GM21367 (cell line): ENCODE measurements around the gene PRR14.

ENCODE experiments used
- ATAC-seq: cut with Tn5 transposase; IDR thresholded peaks from one replicate; pipeline ENCODE4 v1.9.1; 2021; ENCODE audit not compliant: unreplicated experiment

Gene PRR14

DNA sequence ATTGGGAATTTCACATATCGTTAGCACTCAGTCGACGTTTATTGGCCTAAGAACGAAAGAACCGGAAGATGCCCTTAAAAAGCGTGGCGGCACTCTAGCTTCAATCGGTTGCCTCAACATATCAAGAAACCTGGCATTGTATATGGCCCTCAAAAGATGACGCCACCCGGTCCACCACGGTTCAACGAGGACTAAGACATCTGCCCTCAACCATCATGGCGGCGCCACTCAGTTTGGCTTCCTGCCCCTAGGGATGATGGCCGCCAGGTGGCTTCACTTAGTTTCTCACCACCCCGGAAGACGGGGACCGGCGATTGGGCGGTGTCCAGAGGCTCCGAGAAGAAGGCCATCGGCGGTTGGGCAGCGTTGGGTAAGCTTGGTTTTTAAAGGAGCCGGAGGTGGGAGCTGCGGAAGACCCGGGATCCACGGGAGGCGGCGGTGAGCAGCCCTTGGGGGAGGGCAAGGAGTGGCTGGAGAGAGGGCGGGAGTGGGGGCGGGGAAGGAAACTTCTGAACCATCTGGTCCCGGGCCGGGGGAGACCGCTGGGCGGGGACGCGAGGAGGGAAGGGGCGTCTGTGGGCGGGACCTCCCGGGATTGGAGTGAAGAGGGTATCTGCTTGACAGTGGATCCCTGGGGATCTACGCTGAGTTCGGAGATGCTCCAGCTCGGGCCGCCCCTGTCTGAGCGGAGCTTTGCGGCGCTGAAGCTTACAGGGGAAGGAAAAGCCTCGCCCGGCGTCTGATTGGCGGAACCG is at the start of gene PRR14:
Gene PRR14, plus strand, starts transcription at position 592 of the 755 bp plus-strand sequence. CDS start 686 bp downstream, outside the sequence.
- peak; percentile 64 for ATAC-seq

DNA sequence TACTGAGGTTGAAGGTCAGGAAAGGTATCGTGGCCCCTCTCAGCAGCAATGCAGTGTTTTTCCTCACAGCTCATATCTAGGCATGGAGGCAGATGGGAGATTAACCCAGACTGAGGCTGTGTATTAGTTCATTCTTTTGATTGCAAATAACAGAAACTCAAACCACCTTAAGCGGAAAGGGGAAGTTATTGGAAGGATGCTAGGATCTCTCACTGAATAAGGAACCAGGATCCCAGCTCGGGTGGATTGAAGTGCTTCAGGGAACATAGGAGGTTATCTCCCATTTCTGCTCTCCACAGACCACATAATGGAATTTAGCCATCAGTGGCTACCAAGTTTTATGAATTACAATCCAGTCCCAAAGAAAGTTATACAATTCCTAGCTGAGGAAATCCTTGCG is 48.8 kb upstream of the PRR14 start:
- no peak for ATAC-seq

DNA sequence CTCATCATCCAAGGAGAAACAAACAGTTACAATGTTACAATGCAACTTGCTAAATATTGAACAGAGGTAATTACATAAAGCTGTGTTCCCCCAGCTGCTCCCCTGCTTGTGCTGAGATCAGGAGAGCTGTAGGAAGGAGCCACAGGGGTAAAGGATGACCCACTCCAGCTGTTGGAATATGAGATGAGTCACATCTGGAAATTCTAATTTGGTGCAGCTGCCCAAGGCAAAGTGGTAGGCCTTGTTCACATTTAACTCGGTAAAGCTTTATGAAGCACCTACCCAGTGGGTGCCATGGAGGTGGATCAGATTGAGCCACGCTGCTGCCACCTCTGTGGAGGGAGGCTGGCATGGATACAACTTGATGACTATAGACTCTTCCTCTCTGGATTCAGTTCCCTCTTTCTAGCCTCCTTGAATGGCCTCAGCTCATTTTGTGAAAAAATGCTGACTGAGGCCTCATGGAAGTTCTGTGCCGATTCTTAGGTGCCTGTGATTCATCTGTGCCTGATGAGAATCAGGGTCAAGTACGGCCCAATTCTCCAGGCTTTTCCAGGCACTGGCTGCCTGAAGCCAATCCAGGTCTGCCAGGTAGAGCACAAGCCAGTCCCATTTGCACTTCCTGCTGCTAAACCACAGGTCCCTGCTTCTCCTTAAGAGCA is 48.0 kb upstream of the PRR14 start:
- ATAC-seq, result no peak

DNA sequence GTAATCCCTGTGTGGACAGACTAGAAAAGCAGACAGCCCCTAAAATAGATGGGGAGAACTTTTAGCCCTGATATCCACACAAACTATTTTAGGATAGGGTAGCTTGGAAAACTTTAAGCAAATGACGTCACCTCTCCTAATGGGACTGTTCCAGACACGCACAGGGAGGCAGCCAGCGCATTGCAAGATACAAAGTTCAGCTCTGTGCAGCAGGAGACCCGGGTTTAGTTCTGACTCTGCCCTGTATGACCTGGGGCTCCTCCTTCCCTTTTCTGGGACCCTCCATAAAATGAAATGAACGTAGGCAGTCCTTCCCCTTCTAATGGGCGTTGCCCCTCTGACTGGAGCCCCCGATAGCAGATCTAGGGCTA is 46.8 kb upstream of the PRR14 start:
- ATAC-seq, result no peak

DNA sequence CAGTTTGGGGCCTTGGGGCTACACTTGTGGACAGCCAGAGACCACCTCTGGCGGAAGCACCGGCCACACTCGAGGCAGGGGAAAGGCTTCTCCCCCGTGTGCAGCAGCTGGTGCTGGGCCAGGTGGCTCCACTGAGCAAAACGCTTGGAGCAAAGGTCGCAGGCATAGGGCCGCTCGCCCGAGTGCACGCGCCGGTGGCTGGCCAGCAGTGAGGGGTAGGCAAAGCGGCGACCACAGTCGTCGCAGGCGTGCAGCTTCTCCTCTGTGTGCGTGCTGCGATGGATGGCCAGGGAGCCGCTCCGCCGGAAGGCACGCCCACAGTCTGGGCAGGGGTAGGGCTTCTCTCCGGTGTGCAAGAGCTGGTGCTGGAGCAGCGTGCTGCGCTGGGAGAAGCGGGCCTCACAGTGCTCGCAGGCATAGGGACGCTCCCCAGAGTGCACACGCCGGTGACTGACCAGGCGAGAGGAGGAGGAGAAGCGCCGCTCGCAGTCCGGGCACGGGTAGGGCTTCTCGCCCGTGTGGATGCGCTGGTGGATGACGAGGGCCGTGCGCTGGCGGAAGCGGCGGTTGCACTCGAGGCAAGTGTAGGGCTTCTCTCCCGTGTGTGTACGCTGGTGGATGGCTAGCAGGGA is 46.3 kb upstream of the PRR14 start:
- no peak for ATAC-seq

DNA sequence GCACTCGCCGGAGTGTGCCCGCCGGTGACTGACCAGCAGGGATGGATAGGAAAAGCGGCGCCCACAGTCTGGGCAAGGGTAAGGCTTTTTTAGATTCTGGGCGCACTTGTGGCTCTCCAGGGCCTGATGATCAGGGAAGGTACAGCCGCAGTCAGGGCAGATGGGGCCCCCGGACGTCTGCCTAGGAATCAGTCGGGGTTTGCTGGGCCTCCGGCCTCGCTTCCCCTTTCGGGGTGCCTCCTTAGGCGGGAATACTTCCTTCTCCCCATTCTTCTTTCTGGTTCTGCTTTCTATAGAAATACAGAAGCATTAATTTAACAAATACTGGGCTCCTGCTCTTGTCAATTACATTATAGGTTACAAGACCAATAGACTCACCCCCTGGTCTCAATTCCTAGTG is 45.6 kb upstream of the PRR14 start:
- no peak for ATAC-seq

DNA sequence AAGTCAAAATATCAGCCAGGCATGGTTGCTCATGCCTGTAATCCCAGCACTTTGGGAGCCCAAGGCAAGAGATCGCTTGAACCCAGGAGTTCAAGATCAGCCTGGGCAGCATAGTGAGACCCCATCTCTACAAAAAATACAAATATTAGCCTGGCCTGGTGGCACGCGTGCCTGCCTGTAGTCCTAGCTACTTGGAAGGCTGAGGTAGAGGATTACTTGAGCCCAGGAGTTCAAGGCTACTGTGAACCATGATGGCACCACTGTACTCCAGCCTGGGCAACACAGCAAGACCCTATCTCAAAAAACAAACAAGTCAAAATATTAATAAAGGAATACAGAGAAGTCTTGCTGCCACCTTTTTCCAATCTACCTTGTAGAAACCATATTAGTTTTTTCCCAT is 44.8 kb upstream of the PRR14 start:
- no peak for ATAC-seq

DNA sequence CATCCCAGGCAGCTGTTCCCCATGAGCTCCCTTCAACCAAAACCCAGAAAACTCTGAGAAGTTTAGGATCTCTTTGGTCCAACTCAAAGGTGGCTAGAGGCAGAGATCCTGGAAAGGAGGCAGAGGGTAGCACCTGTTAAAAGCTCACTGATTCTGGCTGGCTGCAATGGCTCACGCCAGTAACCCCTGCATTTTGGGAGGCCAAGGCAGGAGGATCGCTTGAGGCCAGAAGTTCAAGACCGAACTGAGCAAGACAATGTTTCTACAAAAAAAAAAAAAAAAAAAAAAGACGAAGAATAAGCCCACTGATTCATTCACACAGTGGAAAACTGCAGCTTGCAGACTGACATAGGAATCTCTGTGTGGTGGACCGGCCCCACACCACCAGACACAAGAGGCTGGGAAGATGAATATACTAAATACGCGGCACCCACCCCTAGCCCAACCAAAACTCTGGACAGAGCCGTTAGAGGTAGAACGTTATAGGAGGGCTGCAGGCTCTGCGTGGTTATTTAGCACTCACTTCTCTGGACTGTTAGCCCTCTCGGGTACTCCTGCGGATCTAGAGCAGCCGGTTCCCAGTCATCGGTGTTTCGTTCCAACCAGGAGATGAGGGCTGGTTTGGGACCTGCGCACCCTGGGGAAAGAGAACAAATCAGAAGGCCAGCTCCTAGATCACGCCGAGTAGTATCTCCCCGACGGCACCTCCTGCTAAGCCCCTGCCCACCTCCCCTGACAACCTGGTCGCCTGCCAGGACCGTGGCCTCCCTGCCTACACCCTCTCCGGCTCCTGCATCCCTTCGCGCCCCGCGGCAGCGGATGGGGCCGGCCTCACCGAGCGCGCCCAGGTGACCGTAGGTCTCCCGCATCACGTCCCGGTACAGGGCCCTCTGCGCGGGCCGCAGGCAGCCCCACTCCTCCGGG is 41.5 kb upstream of the PRR14 start:
- peak; percentile 20 for ATAC-seq

DNA sequence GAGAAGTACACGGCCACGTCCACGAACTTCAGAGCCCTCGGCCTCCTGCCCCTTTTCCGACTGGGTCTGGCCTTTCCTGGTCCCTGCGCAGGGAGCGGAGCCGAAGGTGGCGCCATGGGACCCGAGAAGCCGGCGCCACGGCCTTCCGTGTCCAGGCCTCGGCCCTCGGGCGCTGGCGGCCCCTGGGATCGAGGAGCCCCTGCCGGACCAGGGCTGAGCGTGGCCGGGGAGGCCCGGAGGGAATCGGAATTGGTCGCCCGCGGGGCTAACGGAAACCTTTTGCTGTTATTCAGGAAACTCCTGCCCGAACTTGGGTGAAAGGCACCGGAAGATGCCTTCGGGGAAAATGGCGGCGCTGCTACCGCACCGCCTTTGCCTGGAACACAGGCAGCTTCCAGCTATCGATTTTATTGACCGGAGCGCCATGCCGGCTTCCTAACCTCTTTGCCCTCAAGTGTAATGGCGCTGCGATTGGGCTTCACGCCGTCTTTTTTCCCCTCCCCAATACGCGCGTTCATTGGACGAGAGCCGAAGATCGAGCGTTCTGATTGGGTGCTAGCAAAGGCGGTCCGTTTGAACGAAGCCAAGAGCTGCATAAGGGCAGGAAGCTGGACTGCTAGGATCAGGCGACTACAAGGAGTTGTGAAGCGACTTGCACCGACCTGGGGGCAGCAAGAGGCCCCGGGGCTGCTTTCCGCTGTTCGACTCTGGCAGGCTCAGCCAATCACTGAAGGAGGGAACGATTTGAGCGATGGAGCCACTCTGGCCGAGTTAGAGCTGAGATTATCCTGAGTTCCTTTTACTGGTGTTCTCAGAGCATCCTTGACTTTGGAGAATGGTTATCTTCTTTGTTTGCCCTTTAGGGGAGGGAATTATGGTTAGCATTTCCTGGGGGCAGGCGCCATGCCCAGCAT is 40.6 kb upstream of the PRR14 start, which contains the start of gene ZNF689:
Gene ZNF689, minus strand, starts transcription at position 464 of the 914 bp plus-strand sequence. Its CDS starts 348 bp downstream, at position 116.
- ATAC-seq, result peak; percentile 83

DNA sequence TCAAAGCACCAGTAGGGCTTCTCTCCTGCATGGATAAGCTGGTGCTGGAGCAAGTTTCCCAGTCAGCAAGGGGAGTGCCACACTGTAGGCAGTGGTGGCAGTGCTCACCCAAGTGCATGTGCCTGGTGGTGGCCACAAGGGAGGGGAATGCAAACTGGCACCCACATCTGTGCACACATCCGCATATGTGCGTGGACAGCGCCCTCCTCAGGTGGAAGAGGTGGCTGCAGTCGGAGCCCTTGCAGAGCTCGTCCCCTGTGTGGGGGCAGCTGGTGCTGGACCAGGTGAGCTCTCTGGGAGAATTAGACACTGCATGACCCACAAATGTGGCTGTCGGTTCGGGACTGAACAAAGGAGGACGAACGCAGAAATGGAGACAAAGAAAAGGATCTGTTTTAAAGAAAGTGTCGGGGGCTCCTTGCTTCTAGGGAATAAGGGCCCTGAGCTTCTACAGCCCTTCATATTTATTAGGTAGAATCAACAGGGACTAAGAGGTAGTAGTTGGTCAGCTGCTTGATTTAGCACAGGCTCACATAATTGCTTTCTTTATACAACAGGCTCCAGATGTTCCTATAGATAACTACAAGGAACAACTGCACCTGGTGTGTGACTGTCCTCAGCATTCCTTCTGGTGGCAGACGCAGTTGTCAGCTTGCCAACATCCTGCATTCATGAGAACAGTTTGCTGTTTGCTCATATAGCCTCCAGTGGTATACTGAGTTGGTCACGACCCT is 35.2 kb upstream of the PRR14 start:
- ATAC-seq, result no peak

DNA sequence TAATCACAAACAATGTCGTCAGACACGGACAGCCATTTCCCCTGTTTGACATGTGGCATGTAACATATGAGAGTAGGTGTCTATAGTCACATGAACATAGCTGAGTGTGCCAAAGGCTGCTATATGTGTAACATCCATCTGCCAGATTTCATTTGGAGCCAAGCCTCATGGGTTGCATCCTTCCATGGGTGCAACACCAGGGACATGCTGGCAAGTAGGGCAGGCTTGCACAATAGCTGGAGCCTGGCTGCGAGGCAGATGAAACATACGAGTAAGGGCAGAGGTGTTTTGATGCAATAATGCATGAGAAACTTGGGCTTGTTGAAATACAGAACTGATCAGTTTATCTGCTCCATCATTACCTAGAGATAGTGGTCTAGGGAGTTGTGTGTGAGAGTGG is 31.6 kb upstream of the PRR14 start:
- ATAC-seq, result no peak

DNA sequence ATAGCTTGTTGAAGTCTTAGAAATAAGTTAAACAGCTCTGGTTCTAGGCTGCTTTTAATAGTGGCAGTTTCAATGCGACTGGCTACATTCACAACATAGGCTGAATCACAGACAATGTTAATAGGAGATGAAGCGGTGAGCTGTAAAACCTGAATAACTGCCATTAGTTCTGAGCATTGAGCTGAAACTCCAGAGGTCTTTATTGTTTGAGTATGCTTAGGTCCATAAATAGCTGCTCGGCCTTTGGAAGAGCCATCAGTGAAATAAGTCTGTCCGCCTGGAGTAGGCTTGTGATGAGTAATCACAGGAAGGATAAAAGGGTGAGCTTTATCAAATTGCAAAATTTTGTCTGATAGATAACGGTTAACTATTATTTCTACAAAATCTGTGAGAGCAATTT is 31.1 kb upstream of the PRR14 start:
- no peak for ATAC-seq

DNA sequence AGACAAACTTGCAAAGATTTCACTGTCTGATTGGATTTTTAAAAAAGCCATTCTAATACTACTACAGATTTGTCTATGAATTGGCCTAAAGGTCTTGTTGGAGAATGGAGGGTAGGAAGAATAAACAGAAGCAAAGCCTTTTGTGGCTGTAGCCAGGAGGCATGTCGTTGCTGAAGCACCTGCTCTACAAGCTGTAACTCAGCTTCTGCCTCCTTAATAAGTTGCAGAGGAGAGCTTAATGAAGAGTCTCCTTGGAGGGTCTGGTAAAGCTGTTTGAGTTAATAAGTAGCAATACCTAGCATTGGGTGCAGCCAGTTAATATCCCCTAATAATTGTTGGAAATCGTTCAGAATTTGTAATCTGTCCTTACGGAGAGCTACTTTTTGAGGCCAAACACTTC is 30.6 kb upstream of the PRR14 start:
- no peak for ATAC-seq

DNA sequence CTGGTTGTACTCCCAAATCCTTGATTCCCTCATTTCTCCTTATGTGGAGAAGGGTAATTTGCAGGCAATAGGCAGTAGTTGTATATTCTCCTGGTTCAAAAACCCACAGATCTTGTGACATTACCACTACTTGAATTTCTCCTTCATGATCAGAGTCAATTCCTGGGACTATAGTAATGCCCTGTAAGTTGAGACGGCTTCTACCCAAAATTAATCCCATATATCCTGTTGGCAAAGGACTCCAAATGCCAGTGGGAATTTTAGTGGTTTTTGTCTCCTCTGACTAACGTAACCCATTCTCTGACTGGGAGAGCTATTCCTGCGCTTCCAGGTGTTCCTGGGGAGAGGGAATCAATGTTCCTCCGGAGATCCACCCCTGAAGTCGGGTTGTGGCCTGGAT is 29.0 kb upstream of the PRR14 start:
- no peak for ATAC-seq

DNA sequence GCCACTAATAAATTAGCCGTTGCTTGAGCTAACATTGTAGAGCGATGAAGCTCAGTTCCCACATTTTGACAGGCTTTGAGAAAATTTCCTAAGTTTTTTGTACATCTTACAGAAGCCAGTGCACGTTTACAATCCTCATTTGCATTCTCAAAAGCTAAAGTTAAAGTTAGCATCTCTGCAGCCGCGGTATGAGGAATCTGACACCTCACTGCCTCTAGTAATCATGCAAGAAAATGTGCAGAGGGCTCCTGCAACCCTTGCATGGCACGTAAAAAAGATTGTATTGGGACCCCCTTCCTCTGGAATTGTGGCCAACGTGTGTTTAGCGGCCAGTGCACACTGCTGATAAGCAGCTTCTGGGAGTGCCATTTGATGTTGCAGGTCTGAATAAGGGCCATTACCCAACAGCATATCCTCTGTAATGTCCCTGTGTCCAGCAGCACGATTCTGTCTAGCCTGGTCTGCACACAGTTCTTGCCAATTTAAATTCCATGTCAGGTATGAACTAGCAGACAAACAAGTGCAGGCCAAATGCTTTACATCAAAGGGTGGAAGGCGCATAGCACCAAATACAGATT is 28.2 kb upstream of the PRR14 start:
- no peak for ATAC-seq

DNA sequence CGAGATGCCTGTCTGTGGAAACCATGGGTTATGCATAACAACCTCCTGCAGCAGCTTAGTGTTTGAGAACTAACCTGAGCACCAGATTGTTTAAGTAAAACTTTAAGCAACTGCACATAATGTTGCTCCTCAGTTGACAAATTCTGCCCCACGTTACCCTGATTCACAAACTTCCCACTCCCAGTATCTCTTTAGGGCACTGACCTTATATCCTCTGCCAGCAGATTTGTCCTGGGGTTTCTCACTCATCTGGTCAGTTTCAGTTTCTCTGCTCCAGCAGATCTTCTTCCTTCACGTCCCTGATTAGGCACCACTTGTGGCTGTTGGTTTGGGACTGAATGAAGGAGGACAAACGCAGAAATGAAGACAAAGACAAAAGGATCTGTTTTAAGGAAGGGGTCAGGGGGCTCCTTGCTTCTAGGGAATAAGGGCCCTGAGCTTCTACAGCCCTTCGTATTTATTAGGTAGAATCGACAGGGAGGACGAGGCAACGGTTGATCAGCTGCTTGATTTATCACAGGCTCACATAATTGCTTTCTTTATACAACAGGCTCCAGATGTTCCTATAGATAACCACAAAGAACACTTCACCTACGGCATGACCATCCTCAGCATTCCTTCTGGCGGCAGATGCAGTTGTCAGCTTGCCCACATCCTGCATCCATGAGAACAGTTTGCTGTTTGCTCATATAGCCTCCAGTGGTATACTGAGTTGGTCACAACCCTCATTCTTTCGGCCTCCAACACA is 27.1 kb upstream of the PRR14 start:
- no peak for ATAC-seq

DNA sequence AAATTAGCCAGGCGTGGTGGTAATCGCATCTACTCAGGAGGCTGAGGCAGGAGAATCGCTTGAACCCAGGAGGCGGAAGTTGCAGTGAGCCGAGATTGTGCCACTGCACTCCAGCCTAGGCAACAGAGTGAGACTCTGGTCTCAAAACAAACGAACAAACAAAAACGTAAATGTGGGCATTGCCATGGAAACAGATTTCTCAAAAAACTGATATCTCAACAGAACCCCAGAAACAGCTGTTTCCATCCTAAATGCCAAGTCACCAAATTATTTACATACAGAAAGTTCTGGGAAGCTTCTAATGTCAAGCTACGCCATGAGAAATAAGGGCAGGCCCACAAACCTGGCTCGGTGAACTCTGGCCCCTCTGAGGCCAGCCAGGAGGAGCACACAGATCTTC is 24.5 kb upstream of the PRR14 start:
- no peak for ATAC-seq
